ENCODE results near the gene EPHA1.

Gene EPHA1

GRCh38 chr7:143388491-143389101 is 20.1 kb downstream of the EPHA1 start:
- no peak for DNase-seq (ENCODE audit: low read depth in 3 of 3)

GRCh38 chr7:143388051-143388450 is 20.6 kb downstream of the EPHA1 start:
- DNase-seq (ENCODE audit: low read depth in 3 of 3), result no peak

- no peak for DNase-seq (ENCODE audit: low read depth in 3 of 3)
Measured at GRCh38 chr7:143387156-143387975, 21.3 kb downstream of the EPHA1 start.

GRCh38 chr7:143385891-143386781 is 22.5 kb downstream of the EPHA1 start:
- no peak for DNase-seq (ENCODE audit: low read depth in 3 of 3)

DNA sequence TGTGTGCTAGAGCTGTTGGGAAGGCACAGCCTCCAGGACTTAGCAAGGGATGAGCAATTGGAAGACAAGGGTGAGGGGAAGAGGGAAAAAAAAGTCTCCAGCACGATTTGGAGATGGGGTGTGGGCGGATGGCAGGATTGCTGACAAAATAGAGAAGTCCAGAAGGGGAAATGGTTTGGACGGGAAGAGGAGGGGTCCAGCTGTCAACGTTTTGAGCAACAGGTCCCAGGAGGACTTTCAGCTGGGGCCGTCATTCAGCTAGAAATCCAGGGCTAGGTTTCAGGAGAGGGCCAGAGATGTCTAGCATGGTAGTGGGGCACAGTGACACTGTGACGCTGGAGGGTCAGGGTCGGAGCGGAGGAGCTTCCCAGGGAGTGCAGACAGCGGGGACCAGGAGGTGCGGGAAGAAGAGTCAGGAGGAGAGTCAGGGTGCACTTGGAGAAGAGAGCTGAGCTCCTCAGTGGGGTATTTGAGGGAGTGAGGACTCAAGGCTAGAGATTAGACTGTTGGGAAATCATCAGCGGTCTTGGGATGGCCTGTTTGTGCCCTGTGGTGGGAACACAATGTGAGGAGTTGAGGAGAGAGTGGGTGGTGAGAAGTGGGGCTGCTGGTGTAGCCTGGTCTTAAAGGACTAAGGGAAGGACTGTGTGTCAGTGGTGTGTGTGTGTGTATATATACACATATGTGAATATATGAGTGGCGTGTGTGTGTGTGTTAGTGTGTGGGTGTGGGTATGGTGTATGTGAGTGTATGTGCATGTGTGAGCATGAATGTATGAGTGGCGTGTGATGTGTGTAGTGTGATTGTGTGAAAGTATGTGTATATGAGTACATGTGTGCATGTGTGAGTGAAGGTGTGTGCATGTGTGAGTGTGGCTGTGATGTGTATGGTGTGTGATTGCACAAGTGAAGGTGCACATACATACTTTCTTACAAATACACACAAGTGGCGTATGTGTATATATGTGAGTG is 23.7 kb downstream of the EPHA1 start:
- no peak for DNase-seq (ENCODE audit: low read depth in 3 of 3)

GRCh38 chr7:143384148-143384547 is 24.5 kb downstream of the EPHA1 start:
- no peak for DNase-seq (ENCODE audit: low read depth in 3 of 3)

- DNase-seq (ENCODE audit: low read depth in 3 of 3), result no peak
Measured at GRCh38 chr7:143383642-143383957, 25.1 kb downstream of the EPHA1 start.

- no peak for DNase-seq (ENCODE audit: low read depth in 3 of 3)
Measured at GRCh38 chr7:143382791-143383641, 25.6 kb downstream of the EPHA1 start.

DNA sequence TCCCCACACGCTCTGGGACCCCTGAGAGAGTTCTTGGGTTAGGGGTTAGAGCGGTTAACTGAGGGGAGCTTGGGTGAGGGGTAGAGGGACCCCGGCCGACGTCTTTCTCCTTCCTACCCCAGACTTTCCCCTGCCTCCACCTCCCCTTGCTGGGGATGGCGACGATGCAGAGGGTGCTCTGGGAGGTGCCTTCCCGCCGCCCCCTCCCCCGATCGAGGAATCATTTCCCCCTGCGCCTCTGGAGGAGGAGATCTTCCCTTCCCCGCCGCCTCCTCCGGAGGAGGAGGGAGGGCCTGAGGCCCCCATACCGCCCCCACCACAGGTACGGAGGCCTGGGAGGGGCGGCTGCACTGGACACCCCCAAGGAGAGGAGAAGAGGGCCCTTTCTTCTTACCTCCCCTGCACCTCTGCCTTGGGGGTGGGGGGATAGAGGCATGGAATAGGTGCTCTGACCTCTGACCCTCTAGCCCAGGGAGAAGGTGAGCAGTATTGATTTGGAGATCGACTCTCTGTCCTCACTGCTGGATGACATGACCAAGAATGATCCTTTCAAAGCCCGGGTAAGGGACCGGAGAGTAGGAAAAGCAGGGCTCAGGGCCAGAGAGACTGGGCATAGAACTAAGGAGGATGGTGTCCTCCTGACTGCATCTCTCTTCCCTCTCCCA is 26.4 kb downstream of the EPHA1 start:
- no peak for DNase-seq (ENCODE audit: low read depth in 3 of 3)

DNA sequence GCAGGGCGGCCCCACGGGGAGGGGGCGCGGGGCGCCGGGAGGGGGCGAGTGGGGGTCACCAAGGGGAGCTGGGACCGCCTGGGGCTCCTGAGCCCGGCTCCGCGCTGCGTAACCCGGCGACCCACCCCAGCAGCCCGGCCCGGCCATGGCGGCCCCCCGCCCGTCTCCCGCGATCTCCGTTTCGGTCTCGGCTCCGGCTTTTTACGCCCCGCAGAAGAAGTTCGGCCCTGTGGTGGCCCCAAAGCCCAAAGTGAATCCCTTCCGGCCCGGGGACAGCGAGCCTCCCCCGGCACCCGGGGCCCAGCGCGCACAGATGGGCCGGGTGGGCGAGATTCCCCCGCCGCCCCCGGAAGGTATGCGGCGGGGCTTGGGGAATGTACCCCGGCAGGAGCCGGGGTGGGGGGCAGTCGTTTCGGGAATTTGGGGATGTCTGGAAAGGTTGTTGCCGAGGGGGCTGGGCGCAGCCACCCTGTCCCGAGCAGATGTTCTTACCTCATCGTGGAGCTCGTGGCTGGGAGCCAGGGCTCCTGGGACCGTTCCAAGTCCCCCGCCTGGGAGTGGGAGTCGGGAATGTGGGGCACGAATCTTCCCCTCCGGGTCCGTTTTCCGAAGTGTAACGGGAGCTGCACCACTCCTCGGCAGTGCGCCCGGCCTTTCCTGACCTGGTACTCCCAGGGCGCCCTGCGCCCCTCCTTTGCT is 27.1 kb downstream of the EPHA1 start:
- peak in 1 of 3 donors; percentile 24 for DNase-seq (ENCODE audit: low read depth in 3 of 3)

- peak; percentile 73 to 91 (median 73) for DNase-seq (ENCODE audit: low read depth in 3 of 3)
Measured at GRCh38 chr7:143380646-143381426, 27.8 kb downstream of the EPHA1 start, which contains the start of gene ZYX. Gene ZYX (plus strand): TSS chr7:143381345. CDS start chr7:143381572, 227 bp downstream.

- peak; percentile 73 to 85 (median 74) for DNase-seq (ENCODE audit: low read depth in 3 of 3)
Measured at GRCh38 chr7:143380260-143380645, 28.4 kb downstream of the EPHA1 start.

DNA sequence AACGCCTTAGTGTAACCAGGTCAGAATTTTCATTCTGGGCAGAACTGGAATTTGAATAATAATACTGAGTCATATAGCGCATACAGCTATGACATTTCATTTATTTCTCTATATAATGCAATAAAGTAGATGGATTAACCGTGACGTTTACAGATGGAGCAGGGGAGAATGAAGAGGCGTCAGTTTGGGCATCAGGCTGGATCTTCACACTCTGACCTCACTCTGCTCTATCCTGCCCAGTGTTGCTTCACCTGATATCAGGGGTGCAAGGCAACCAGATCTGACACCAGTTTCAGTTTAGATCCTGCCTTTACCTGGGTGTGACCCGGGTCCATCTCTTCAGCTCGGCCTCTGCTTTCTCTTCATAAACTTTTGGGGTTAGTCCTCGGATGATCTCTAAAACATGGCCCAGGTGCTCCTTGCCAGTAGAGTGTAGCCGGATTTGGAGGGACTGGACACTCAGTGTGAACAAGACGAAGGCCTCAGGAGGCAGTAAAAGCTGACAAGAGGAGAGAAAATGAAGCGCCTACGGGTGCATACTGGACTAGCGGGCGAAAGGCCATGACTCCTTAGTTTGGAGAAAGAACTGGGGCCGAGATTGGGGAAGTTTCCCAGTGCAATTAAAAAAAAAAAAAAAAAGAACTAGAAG is 28.9 kb downstream of the EPHA1 start:
- no peak for DNase-seq (ENCODE audit: low read depth in 3 of 3)

DNA sequence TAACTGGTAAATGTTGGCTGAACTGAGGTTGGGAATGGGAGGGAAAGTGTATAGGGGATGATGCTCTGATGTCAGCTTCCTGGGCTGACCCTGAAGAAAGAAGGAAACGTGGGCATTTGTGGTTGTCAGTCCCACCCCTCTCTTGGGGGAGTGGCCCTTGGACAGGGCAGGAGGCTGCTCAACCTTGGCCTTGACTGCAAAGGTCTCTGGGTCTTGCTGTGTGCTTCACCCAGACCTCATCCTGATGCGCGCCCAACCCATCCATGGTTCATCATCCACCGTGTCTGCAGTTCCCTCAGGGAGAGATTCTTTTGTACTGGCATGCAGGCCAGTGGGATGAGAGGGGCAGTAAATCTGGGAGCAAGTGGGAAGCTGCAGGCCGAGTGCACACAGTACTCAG is 32.3 kb downstream of the EPHA1 start:
- DNase-seq (ENCODE audit: low read depth in 3 of 3), result no peak

DNA sequence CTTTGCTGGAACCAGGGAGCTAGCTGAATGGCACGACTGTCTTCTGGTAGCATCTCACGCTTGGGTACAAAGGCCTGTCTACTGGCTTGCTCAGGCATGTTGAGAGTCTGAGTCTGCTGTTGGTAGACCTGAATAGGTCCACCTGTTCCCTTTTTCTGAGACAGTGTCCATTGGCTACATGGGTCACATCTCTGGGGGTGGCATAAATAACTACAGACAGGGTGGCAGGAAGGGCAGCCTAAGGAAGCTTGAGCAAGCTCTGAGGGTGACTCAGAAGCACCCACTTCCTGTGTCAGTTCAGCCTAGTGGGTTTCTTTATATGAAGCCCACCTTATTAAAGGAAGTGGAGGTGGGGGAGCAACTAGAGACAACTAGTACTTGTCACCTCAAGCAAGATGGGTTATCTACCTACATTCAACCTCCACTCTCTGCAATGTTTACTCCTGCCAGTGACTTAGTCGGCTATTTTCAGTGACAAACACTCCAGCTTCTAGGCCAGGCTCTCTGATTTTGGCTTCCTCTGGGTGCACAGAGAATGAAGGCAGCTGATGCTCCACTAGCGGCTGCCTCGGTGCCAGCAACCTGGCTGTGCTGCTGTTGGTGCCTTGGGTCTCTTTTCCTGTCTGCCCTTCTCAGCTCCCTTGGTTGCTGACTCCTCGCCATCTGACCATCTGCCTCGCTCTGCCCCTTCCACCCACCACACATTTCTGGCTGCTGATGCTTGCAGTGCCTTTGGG is 33.2 kb downstream of the EPHA1 start:
- no peak for DNase-seq (ENCODE audit: low read depth in 3 of 3)

- no peak for DNase-seq (ENCODE audit: low read depth in 3 of 3)
Measured at GRCh38 chr7:143374561-143374960, 34.1 kb downstream of the EPHA1 start.

DNA sequence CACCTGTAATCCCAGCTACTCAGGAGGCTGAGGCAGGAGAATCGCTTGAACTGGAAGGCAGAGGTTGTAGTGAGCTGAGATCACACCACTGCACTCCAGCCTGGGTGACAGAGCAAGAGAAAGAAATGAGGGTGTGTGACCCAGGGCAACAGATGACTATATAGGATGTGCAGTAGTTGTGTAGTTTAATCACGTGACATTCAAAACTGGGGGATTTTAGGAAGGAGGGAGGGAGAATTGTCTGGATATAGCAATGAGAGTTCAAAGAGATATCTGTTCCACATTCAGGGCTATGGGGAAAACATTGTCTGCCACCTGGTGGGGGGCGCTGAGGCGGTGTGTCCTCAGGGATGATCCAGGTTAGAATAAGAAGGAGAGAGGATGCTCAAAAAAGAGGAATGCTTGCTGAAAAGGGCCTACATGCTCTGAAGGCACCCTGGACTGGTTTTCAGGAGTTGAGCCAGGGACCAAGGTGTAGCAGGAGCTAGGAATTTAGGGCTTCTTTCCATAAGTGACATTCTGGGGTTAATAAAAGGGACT is 35.3 kb downstream of the EPHA1 start:
- no peak for DNase-seq (ENCODE audit: low read depth in 3 of 3)
